Adrenal gland (tissue), 12 donors: ENCODE measurements around the gene DHRS13. TPM values are rescaled to one million over a fixed set of nuclear protein-coding genes. Genes with fewer than 3 reads are reported as not detected.

ENCODE experiments used
- DNase-seq, 7 donors: peaks; one replicate each; pipeline ENCODE4 v3.0.0-alpha.2; 2019 to 2020
- H3K27ac ChIP-seq, 5 donors: fragments of 200-600 bp; sonication (generic) in 4 of 5; 1 replicate in 3 of 5; 2 replicates in 2 of 5; pipeline versions ENCODE4 v1.5.1 to v1.8.0; 2016 to 2020; ENCODE audit warnings: mild to moderate bottlenecking in 1 of 5
- H3K27me3 ChIP-seq: fragments of 200-600 bp; 2 replicates; pipeline ENCODE4 v1.8.0; 2021
- H3K36me3 ChIP-seq, 2 donors: fragments of 200-600 bp; replicated peaks in 1 of 2; 1 replicate in 1 of 2; 2 replicates in 1 of 2; pipeline versions ENCODE4 v1.5.1 to v1.8.0; 2018 to 2022
- H3K4me1 ChIP-seq, 2 donors: fragments of 200-600 bp; replicated peaks in 1 of 2; 1 replicate in 1 of 2; 2 replicates in 1 of 2; pipeline versions ENCODE4 v1.5.1 to v1.8.0; 2018 to 2021
- H3K4me3 ChIP-seq, 4 donors: fragments of 200-600 bp; sonication (generic) in 3 of 4; one replicate each; pipeline ENCODE4 v1.5.1; 2016 to 2018
- H3K9me3 ChIP-seq, 3 donors: fragments of 200-600 bp; sonication (generic) in 1 of 3; replicated peaks in 1 of 3; 1 replicate in 2 of 3; 2 replicates in 1 of 3; pipeline versions ENCODE4 v1.5.1 to v1.8.0; 2016 to 2021
- POLR2A ChIP-seq, 2 donors: fragments of 450-650 bp; IDR thresholded peaks; one replicate each; pipeline ENCODE4 v1.6.1; 2017; ENCODE audit warnings: antibody characterized with exemption in 2 of 2, mild to moderate bottlenecking in 2 of 2, moderate library complexity in 1 of 2
- WGBS, 4 donors: extraction: QIAGEN DNeasy Blood & Tissue Kit in 2 of 4; methylation state at CpG; one replicate each; pipeline versions ENCODE4 v1.1.5 to v1.1.7; 2013 to 2017; 5-methylcytosine and 5-hydroxymethylcytosine counted together
- intact Hi-C, 2 donors: fragments of 100-400 bp; cut with DNase I; formaldehyde crosslinking; loops; one replicate each; pipeline versions ENCODE4 v1.14.1 to v1.15.0; 2022 to 2023
- polyA plus RNA-seq, 3 donors: library from polyadenylated mRNA; stranded (reverse); fragments of 200-250 nt in 2 of 3; fragments of 350-450 nt in 1 of 3; fragmentation: Illumina TruSeq in 1 of 3; extraction: RNeasy Lipid Tissue Mini Kit (QIAGEN cat#74804) in 1 of 3; gene quantifications; one replicate each; pipeline ENCODE4 v1.2.3, GENCODE V29; 2013 to 2014
- total RNA-seq, 9 donors: library from RNA; depleted of rRNA in 4 of 9; stranded (reverse); fragments of >200 nt in 4 of 9; fragments of 120-200 nt in 1 of 9; fragmentation: NEBNext Ultra II Directional in 1 of 9; extraction: Animal tissue kit (Norgen Biotek cat#: 25700) in 1 of 9; gene quantifications; one replicate each; pipeline versions ENCODE4 v1.1.0 to v1.2.4, GENCODE V29; 2013 to 2023
- TF ChIP-seq, protein P1 (sequence below), 6 experiments: fragments of 450-650 bp in 4 of 6; fragments of 200-600 bp in 2 of 6; sonication (generic) in 1 of 6; IDR thresholded peaks; 1 replicate in 5 of 6; 2 replicates in 1 of 6; pipeline versions ENCODE4 v1.5.1 to v1.8.0; 2016 to 2021; ENCODE audit warnings: antibody characterized with exemption in 6 of 6, mild to moderate bottlenecking in 2 of 6, moderate library complexity in 1 of 6
- donor health status: healthy with polysubstance abuse.
- donor health status: Bipolar disorder and iron deficiency.
- donor health status: DM: yes; HTN: yes; CAD: no.
- donor health status: DM: no; HTN: no; CAD: no.
- donor health status: DM: no; HTN: no; CAD: no.
- donor health status: DM: yes; HTN: yes; CAD: no.

Gene DHRS13
- total and polyA plus RNA-seq, 12 donors = 4.4 to 23.5 (median 14.7) TPM

DNA sequence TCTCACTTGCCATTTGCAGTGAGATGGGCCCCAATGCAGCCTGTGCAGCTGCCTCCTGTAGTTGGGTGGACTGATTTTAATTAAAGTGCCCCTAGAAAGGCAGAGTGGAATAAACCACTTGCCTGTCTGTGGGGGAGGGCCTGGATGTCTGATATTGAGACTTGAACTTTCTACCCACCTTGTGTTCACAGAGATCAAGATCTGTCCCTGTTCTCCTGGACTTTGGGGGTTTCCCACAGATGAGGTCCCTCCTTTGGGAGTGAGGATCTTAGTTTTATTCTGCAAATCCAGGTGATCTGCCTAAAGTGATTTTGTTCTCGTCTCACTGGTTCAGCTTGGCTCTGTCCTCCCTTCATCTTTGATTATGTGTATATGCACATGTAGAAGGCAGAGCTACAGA, 7.7 kb upstream of the DHRS13 start:
- H3K27me3 ChIP-seq = no peaks in the 10 kb centered on the region
- intact Hi-C loops = loop anchor here in 1 of 2 donors (10.0 kb wide), 2 partner anchors 56 to 156 kb away; partner anchors contain the start of gene ERAL1
- 90 to 100% (median 97%) methylated on average over 1 of the region's 1 CpG for WGBS, 4 donors
- TF ChIP-seq POLR2A (IDR thresholded peaks at IDR 0.05) = no peak
- TF ChIP-seq, protein P1, sequence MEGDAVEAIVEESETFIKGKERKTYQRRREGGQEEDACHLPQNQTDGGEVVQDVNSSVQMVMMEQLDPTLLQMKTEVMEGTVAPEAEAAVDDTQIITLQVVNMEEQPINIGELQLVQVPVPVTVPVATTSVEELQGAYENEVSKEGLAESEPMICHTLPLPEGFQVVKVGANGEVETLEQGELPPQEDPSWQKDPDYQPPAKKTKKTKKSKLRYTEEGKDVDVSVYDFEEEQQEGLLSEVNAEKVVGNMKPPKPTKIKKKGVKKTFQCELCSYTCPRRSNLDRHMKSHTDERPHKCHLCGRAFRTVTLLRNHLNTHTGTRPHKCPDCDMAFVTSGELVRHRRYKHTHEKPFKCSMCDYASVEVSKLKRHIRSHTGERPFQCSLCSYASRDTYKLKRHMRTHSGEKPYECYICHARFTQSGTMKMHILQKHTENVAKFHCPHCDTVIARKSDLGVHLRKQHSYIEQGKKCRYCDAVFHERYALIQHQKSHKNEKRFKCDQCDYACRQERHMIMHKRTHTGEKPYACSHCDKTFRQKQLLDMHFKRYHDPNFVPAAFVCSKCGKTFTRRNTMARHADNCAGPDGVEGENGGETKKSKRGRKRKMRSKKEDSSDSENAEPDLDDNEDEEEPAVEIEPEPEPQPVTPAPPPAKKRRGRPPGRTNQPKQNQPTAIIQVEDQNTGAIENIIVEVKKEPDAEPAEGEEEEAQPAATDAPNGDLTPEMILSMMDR (IDR thresholded peaks at IDR 0.05) = no peak
- H3K4me1 ChIP-seq = peaks cover 8 to 23% of the 10 kb centered on the region in 2 donors
- H3K27ac ChIP-seq = no peak overlapping the region
- no peak overlapping the region for H3K4me3 ChIP-seq
- peaks cover 0 to 96% of the 10 kb centered on the region in 2 donors for H3K36me3 ChIP-seq
- no peak for DNase-seq
- no peaks in the 10 kb centered on the region for H3K9me3 ChIP-seq

GRCh38 chr17:28908640-28909167, 5.8 kb upstream of the DHRS13 start:
- H3K27ac ChIP-seq = peak overlapping the region in 2 of 5 donors; percentile 55 to 76
- H3K4me3 ChIP-seq = no peak overlapping the region
- DNase-seq = peak in 6 of 7 donors; percentile 61 to 74 (median 69)
- TF ChIP-seq, protein P1 (IDR thresholded peaks at IDR 0.05) = no peak
- TF ChIP-seq POLR2A (IDR thresholded peaks at IDR 0.05) = no peak
- H3K9me3 ChIP-seq = no peaks in the 10 kb centered on the region
- 48 to 59% (median 49%) methylated on average over 5 to 6 of the region's 6 CpGs for WGBS, 4 donors
- H3K4me1 ChIP-seq = peaks cover 8 to 23% of the 10 kb centered on the region in 2 donors
- intact Hi-C loops = no loop called here
- peaks cover 0 to 80% of the 10 kb centered on the region in 2 donors for H3K36me3 ChIP-seq
- no peaks in the 10 kb centered on the region for H3K27me3 ChIP-seq

GRCh38 chr17:28907709-28908475, 5.0 kb upstream of the DHRS13 start:
- Histone ChIP-seq H3K4me3 (no peak overlapping the region), H3K9me3 (no peaks in the 10 kb centered on the region), H3K27me3 (no peaks in the 10 kb centered on the region), H3K27ac (peak overlapping the region in 2 of 5 donors; percentile 55 to 76), H3K4me1 (peaks cover 8 to 28% of the 10 kb centered on the region in 2 donors), H3K36me3 (peaks cover 0 to 72% of the 10 kb centered on the region in 2 donors)
- WGBS, 4 donors = 72 to 86% (median 78%) methylated on average over 3 of the region's 3 CpGs
- no peak for TF ChIP-seq POLR2A (IDR thresholded peaks at IDR 0.05)
- TF ChIP-seq, protein P1 (IDR thresholded peaks at IDR 0.05) = no peak
- intact Hi-C loops = no loop called here
- DNase-seq = no peak

GRCh38 chr17:28906706-28907438, 4.0 kb upstream of the DHRS13 start:
- Histone ChIP-seq H3K9me3 (no peaks in the 10 kb centered on the region), H3K27ac (peak overlapping the region in 1 of 5 donors; percentile 76), H3K36me3 (peaks cover 0 to 61% of the 10 kb centered on the region in 2 donors), H3K4me3 (no peak overlapping the region), H3K27me3 (no peaks in the 10 kb centered on the region), H3K4me1 (peaks cover 8 to 34% of the 10 kb centered on the region in 2 donors)
- intact Hi-C loops = no loop called here
- 75 to 93% (median 85%) methylated on average over 2 to 7 of the region's 7 CpGs for WGBS, 4 donors
- TF ChIP-seq, protein P1 (IDR thresholded peaks at IDR 0.05) = no peak
- no peak for TF ChIP-seq POLR2A (IDR thresholded peaks at IDR 0.05)
- no peak for DNase-seq
